ENCODE results near the gene FLRT1. TPM values are rescaled to one million over a fixed set of nuclear protein-coding genes. Genes with fewer than 3 reads are reported as not detected.

The FLRT1 gene
- total RNA-seq, 4 donors from 2014 or later = 0.54 to 4.0 (median 3.8) TPM

DNA sequence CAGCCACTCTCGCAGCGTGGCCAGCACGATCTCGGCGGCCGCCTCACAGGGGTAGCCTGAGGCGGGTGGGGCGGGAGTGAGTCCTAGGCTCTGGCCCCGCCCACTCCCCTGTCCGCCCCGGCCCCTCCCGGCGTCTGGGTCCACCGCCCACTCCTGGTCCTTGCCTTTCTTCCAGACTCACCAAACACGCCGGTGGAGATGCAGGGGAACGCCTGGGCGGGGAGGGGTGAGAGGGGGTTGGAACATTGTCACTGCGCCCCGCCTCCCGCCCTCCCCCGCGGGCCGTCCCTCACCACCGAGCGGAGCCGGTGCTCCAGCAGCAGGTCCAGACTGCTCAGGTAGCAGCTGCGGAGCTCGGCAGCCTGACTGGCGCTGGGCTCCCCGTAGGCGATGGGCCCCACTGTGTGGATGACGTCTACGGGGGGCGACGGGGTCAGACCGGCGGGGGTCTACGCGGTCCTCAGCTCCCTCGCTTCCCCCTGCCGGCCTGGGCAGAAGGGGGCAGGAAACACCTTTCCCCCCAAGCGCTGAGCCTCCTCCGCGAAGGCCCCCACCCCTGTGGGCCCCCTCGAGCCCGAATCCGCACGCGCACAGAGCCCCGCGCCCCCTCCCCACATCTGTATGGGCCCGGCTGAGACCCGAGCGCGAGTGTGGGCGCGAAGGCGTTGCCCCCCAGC is 36.2 kb upstream of the FLRT1 start:
- WGBS, 2 donors = 15 to 43% methylated on average over 7 to 26 of the region's 59 CpGs
- Histone ChIP-seq H3K4me1 (peaks cover 18 to 38% of the 10 kb centered on the region in 2 donors), H3K36me3 (peaks cover 22 to 32% of the 10 kb centered on the region in 2 donors), H3K27ac (no peak overlapping the region), H3K27me3 (no peaks in the 10 kb centered on the region), H3K9me3 (no peaks in the 10 kb centered on the region), H3K4me3 (replicated peaks in 1 of 3) (peak overlapping the region in 1 of 3 donors; percentile 6)
- peak; percentile 86 to 91 for DNase-seq
- TF ChIP-seq POLR2A (IDR thresholded peaks at IDR 0.05) = peak in 1 of 2 donors; percentile 14
- TF ChIP-seq, protein P1, sequence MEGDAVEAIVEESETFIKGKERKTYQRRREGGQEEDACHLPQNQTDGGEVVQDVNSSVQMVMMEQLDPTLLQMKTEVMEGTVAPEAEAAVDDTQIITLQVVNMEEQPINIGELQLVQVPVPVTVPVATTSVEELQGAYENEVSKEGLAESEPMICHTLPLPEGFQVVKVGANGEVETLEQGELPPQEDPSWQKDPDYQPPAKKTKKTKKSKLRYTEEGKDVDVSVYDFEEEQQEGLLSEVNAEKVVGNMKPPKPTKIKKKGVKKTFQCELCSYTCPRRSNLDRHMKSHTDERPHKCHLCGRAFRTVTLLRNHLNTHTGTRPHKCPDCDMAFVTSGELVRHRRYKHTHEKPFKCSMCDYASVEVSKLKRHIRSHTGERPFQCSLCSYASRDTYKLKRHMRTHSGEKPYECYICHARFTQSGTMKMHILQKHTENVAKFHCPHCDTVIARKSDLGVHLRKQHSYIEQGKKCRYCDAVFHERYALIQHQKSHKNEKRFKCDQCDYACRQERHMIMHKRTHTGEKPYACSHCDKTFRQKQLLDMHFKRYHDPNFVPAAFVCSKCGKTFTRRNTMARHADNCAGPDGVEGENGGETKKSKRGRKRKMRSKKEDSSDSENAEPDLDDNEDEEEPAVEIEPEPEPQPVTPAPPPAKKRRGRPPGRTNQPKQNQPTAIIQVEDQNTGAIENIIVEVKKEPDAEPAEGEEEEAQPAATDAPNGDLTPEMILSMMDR (IDR thresholded peaks at IDR 0.05) = peak in 1 of 6 experiments; percentile 9
- intact Hi-C loops (cut with DNase I) = loop anchor here (2.0 to 10.0 kb wide), 2 partner anchors 85 to 149 kb away; no protein-coding TSS in a partner anchor

DNA sequence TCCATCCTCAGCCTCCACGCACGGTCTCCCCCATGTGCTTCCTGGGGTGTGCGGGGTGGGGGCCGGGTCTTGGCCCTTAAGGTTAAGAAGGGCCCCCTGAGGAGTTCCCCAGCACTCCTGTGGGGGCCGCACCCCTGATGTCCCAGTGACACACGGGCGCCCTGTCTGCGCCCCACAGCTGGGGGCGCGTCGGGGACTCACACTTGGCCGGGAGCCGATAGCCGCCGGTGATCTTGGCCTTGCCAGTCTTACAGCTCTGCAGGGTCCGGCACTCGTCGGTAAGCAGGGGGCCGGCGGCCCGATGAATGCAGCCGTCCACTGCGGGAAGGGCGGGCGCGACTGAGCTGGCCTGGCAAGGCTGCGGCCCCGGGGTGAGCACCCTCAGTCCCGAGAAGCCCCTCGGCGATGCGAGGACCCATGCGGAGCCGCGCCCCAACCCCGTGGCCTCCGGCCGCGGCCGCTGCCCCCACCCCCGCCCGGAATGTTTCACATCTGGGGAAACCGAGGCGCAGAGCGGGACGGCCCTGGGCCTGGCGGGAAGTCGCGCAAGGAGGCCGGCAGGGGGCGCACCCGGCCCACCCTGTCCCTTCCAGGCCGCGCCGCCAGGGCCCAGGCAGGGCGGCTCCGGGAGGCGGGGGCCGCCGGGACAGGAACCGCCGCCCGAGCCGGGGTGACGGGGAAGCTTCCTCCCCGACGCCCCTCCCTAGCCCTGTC is 35.5 kb upstream of the FLRT1 start:
- Histone ChIP-seq H3K4me3 (replicated peaks in 1 of 3) (peak overlapping the region in 1 of 3 donors; percentile 6), H3K9me3 (no peaks in the 10 kb centered on the region), H3K27me3 (no peaks in the 10 kb centered on the region), H3K4me1 (peaks cover 18 to 38% of the 10 kb centered on the region in 2 donors), H3K36me3 (peaks cover 21 to 29% of the 10 kb centered on the region in 2 donors), H3K27ac (no peak overlapping the region)
- TF ChIP-seq, protein P1 (IDR thresholded peaks at IDR 0.05) = peak; percentile 24 to 94 (median 86)
- no peak for TF ChIP-seq POLR2A (IDR thresholded peaks at IDR 0.05)
- WGBS, 2 donors = 0% methylated on average over 2 of the region's 67 CpGs; no CpG with 5 or more reads in 1 of the 2 donors
- intact Hi-C loops (cut with DNase I) = loop anchor here (2.0 to 10.0 kb wide), 2 partner anchors 85 to 149 kb away; no protein-coding TSS in a partner anchor
- peak; percentile 70 to 73 for DNase-seq

DNA sequence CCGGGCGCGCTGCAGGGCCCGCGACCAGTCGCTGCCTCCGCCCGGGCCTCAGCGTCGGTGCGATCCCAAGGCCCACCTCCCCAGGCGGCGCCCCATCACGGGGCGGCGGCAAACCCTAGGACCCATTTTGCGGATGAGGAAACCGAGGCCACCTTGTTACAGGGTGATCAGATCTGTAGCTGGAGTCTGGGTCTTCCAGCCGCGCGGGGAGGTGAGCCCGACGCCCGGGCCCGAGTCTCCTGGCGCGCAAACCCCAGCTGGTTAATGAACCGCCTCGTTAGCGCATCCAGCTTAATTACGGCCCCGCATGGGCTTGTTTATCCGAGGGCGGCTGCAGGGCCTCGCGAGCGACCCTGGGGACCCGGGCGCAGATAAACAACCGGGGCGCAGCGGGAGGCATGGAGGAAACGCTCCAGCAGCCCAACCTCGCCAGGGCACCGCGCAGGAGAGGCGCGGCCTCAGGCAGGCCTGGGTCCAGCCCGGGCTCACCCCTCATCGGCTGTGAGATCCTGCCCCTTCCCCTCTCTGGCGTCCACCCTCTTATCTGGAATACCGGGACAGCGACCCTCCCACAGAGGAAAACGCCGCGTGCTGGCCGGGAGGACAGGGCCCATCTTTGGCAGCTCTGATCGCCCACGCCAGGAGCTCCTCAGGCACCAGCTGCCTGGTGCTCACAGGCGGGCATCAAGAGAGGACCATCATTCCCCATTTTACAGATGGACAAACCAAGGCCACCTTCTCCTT is 34.8 kb upstream of the FLRT1 start:
- whole genome bisulfite sequencing, 2 donors = 57% methylated on average over 11 of the region's 60 CpGs; no CpG with 5 or more reads in 1 of the 2 donors

DNA sequence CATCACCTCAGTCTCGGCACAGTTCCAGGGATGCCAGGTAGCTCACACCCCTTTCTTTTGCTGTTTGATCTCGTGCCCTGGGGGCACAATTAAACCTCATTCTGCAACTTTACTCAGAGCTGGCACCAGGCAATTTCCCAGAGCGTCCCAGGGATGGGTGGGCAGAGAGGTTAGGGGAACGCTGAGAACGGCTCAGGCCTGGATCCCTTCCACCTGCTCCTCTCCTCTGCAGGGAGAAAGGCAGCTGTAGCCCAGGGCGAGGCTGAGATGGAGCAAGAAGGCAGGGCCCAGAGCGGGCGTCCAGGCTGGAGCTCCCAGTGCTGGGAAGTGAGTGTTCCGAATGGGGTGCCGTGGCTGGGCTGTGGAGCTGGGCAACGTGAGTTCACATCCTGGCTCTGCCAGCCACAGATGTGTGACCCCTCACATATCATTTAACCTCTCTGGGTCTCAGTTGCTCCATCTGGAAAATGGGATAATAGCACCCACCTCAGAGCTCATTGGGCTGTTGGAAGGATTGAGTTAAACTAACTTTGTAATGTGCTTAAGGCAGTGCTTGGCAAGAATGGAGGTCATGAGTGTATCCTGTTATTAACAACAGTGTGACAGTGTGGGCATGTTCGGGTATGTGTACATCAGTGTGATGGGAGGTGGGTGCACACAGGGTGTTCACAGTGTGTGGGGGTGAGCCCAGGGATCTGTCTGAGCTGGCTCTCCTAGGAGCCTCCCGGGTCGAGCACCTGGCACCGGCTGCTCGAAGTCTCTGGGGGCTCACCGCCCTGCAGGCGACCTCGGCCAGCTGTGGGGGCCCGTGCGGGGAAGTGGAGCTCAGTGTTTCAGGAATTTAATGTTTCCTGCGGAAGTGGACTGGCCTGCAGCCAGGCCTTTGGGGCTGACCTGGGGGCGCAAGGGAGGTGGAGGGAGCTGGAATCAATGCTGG is 34.0 kb upstream of the FLRT1 start:
- H3K36me3 ChIP-seq = peaks cover 10 to 16% of the 10 kb centered on the region in 2 donors
- intact Hi-C loops (cut with DNase I) = loop anchor here (2.0 to 10.0 kb wide), 2 partner anchors 83 to 147 kb away; no protein-coding TSS in a partner anchor
- H3K4me1 ChIP-seq = peaks cover 18 to 38% of the 10 kb centered on the region in 2 donors
- no peak overlapping the region for H3K27ac ChIP-seq
- WGBS, 2 donors = 69 to 79% methylated on average over 15 to 19 of the region's 23 CpGs
- no peak overlapping the region for H3K4me3 ChIP-seq (replicated peaks in 1 of 3)
- DNase-seq = no peak
- no peaks in the 10 kb centered on the region for H3K27me3 ChIP-seq
- TF ChIP-seq POLR2A (IDR thresholded peaks at IDR 0.05) = no peak
- TF ChIP-seq, protein P1 (IDR thresholded peaks at IDR 0.05) = no peak
- no peaks in the 10 kb centered on the region for H3K9me3 ChIP-seq

More for the DNA sequence above, 34.8 kb upstream of the FLRT1 start:
- no peak overlapping the region for H3K27ac ChIP-seq
- intact Hi-C loops (cut with DNase I) = loop anchor here (2.0 to 10.0 kb wide), 2 partner anchors 84 to 148 kb away; no protein-coding TSS in a partner anchor
- no peaks in the 10 kb centered on the region for H3K9me3 ChIP-seq
- peaks cover 14 to 23% of the 10 kb centered on the region in 2 donors for H3K36me3 ChIP-seq
- DNase-seq = no peak
- peaks cover 18 to 38% of the 10 kb centered on the region in 2 donors for H3K4me1 ChIP-seq
- peak overlapping the region in 1 of 3 donors; percentile 6 for H3K4me3 ChIP-seq (replicated peaks in 1 of 3)
- TF ChIP-seq, protein P1 (IDR thresholded peaks at IDR 0.05) = peak in 1 of 6 experiments; percentile 1
- TF ChIP-seq POLR2A (IDR thresholded peaks at IDR 0.05) = no peak
- H3K27me3 ChIP-seq = no peaks in the 10 kb centered on the region

Measured in thyroid gland (tissue), 4 donors.